ENCODE results near the gene BRF1.

DNA sequence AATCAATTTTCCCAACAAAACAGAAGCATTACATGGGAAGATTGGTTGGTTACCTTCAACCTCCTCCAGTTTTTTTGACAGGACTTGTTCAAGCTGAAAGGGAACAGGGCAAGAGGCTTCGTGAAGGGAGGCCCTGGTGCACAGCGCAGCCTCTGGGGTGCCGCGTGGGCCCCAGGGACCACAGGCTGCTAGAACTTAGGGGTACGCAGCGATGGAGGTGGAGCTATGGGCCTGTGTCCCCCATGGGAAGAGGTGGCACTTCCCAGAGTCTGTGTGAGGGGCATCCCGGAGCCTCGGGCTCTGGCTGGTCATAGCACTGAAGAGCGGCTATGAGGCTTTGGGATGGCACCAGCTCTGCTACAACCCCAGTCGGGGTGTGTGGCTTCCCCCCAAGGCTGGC is 74.6 kb downstream of the BRF1 start:
- TF ChIP-seq, protein P1, sequence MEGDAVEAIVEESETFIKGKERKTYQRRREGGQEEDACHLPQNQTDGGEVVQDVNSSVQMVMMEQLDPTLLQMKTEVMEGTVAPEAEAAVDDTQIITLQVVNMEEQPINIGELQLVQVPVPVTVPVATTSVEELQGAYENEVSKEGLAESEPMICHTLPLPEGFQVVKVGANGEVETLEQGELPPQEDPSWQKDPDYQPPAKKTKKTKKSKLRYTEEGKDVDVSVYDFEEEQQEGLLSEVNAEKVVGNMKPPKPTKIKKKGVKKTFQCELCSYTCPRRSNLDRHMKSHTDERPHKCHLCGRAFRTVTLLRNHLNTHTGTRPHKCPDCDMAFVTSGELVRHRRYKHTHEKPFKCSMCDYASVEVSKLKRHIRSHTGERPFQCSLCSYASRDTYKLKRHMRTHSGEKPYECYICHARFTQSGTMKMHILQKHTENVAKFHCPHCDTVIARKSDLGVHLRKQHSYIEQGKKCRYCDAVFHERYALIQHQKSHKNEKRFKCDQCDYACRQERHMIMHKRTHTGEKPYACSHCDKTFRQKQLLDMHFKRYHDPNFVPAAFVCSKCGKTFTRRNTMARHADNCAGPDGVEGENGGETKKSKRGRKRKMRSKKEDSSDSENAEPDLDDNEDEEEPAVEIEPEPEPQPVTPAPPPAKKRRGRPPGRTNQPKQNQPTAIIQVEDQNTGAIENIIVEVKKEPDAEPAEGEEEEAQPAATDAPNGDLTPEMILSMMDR (IDR thresholded peaks at IDR 0.05; ENCODE audit: insufficient read depth, low read length, poor library complexity, severe bottlenecking): no peak
- no peak for TF ChIP-seq EZH2phosphoT487 (conservative IDR thresholded peaks at IDR 0.05; ENCODE audit: low read length)

Measured in SU-DHL-6 (cell line).